Tibial nerve (tissue), 4 donors: ENCODE measurements around the gene ZNF286A. TPM values are rescaled to one million over a fixed set of nuclear protein-coding genes. Genes with fewer than 3 reads are reported as not detected.
"Not testable (repeated sequence)": the region's sequence is repeated elsewhere in the genome, so short reads cannot be mapped to it uniquely, and the experiment has no call there.

Experiments used
- DNase-seq, 2 donors: peaks; one replicate each; pipeline ENCODE4 v3.0.0-alpha.2; 2019; ENCODE audit warnings: low spot score in 2 of 2
- H3K27ac ChIP-seq, 4 donors: fragments of 200-600 bp; sonication (generic) in 3 of 4; one replicate each; pipeline ENCODE4 v1.5.1; 2017 to 2019; ENCODE audit warnings: mild to moderate bottlenecking in 1 of 4
- H3K27me3 ChIP-seq, 2 donors: fragments of 200-600 bp; sonication (generic) in 1 of 2; one replicate each; pipeline versions ENCODE4 v1.5.1 to v1.6.0; 2017 to 2019
- H3K36me3 ChIP-seq, 3 donors: fragments of 200-600 bp; sonication (generic); one replicate each; pipeline ENCODE4 v1.5.1; 2018 to 2019
- H3K4me1 ChIP-seq, 4 donors: fragments of 200-600 bp; sonication (generic) in 3 of 4; one replicate each; pipeline ENCODE4 v1.5.1; 2017 to 2019
- H3K4me3 ChIP-seq, 4 donors: fragments of 200-600 bp; sonication (generic) in 3 of 4; one replicate each; pipeline ENCODE4 v1.5.1; 2017 to 2019; ENCODE audit warnings: mild to moderate bottlenecking in 1 of 4, moderate library complexity in 1 of 4
- H3K9me3 ChIP-seq, 4 donors: fragments of 200-600 bp; sonication (generic) in 3 of 4; one replicate each; pipeline ENCODE4 v1.5.1; 2017 to 2019
- EP300 ChIP-seq, 2 donors: sonication (generic); formaldehyde crosslinking; IDR thresholded peaks; one replicate each; pipeline ENCODE4 v1.6.1; 2017; ENCODE audit warnings: antibody characterized with exemption in 2 of 2, mild to moderate bottlenecking in 1 of 2
- POLR2A ChIP-seq, 2 donors: fragments of 450-650 bp; IDR thresholded peaks; one replicate each; pipeline ENCODE4 v1.6.1; 2017; ENCODE audit warnings: antibody characterized with exemption in 2 of 2, mild to moderate bottlenecking in 2 of 2, moderate library complexity in 2 of 2
- WGBS, 2 donors: methylation state at CpG; one replicate each; pipeline ENCODE4 v1.1.5; 2018; 5-methylcytosine and 5-hydroxymethylcytosine counted together
- small RNA-seq: library from RNA; depleted of rRNA; stranded (forward); fragments of <200 nt; gene quantifications from one replicate; pipeline ENCODE3, GENCODE V24; 2016
- total RNA-seq, 4 donors: library from RNA; depleted of rRNA; stranded (reverse); fragments of >200 nt; gene quantifications; one replicate each; pipeline ENCODE4 v1.1.0, GENCODE V29; 2016
- TF ChIP-seq, protein P1 (sequence below), 5 experiments: fragments of 200-600 bp in 3 of 5; fragments of 450-650 bp in 2 of 5; sonication (generic) in 3 of 5; IDR thresholded peaks; one replicate each; pipeline ENCODE4 v1.5.1; 2016 to 2019; ENCODE audit warnings: antibody characterized with exemption in 5 of 5, mild to moderate bottlenecking in 3 of 5, moderate library complexity in 2 of 5

Gene ZNF286A
- total RNA-seq, 4 donors from 2014 or later = 7.5 to 47.7 (median 24.0) TPM

DNA sequence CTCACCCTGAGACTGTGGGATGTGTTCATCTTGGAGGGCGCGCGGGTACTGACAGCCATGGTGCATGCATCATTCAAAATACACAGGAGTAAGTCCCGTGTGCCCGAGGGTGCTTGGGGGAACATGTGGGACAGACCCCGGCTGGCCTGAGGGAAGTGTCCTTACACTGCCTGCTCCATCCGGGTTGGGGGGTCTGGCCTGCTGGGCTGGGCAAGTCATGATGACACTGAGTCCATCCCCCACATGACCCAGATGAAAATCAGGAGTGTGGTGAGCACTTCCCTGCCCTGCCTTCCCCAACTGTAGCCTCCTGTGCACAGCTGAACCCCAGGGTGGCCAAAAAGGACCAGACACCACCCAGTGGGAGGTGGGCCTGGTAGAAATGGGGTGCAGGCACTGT, 43.4 kb downstream of the ZNF286A start:
- Histone ChIP-seq H3K9me3 (no peaks in the 10 kb centered on the region), H3K27me3 (no peaks in the 10 kb centered on the region), H3K27ac (no peak overlapping the region), H3K4me1 (no peaks in the 10 kb centered on the region), H3K4me3 (no peak overlapping the region), H3K36me3 (no peaks in the 10 kb centered on the region)
- no peak for TF ChIP-seq EP300 (IDR thresholded peaks at IDR 0.05)
- TF ChIP-seq POLR2A (IDR thresholded peaks at IDR 0.05) = no peak
- TF ChIP-seq, protein P1, sequence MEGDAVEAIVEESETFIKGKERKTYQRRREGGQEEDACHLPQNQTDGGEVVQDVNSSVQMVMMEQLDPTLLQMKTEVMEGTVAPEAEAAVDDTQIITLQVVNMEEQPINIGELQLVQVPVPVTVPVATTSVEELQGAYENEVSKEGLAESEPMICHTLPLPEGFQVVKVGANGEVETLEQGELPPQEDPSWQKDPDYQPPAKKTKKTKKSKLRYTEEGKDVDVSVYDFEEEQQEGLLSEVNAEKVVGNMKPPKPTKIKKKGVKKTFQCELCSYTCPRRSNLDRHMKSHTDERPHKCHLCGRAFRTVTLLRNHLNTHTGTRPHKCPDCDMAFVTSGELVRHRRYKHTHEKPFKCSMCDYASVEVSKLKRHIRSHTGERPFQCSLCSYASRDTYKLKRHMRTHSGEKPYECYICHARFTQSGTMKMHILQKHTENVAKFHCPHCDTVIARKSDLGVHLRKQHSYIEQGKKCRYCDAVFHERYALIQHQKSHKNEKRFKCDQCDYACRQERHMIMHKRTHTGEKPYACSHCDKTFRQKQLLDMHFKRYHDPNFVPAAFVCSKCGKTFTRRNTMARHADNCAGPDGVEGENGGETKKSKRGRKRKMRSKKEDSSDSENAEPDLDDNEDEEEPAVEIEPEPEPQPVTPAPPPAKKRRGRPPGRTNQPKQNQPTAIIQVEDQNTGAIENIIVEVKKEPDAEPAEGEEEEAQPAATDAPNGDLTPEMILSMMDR (IDR thresholded peaks at IDR 0.05) = no peak
- no peak for DNase-seq
- WGBS, 2 donors = 97% methylated on average over 7 of the region's 7 CpGs

DNA sequence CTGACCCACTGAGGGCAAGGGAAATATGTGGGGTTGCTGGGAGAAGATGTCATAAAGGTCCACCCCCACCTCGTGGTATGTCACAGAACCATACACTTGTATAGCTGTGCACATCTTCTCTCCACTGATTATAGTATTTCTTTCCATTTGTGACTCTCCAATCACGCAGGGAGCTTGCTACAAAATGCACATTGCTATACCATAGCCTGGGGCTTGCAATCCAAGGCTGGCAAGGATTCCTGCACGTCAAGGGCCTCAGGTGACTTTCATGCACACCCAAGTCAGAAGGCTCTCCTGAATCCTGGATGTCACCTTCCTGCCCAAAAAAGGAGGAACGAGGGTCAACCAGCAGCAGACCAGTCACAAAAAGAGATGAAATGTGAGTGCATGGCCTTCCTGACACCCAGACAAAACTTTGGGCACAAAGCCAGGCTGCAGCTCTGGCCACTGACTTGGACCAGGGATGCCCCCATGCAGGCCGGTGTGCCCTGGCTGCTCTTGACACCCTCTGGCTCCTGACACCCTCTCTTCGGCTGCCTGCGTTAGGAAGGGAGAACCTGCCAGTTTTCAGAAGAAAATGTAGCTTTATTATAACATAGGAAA, 44.6 kb downstream of the ZNF286A start:
- Histone ChIP-seq H3K4me1 (no peaks in the 10 kb centered on the region), H3K27ac (no peak overlapping the region), H3K36me3 (no peaks in the 10 kb centered on the region), H3K4me3 (no peak overlapping the region), H3K9me3 (no peaks in the 10 kb centered on the region), H3K27me3 (no peaks in the 10 kb centered on the region)
- 62 to 64% methylated on average over 7 of the region's 7 CpGs for WGBS, 2 donors
- DNase-seq = no peak
- no peak for TF ChIP-seq EP300 (IDR thresholded peaks at IDR 0.05)
- no peak for TF ChIP-seq POLR2A (IDR thresholded peaks at IDR 0.05)
- TF ChIP-seq, protein P1 (IDR thresholded peaks at IDR 0.05) = no peak

GRCh38 chr17:15744885-15745284, 45.3 kb downstream of the ZNF286A start:
- WGBS, 2 donors = 38 to 51% methylated on average over 2 of the region's 2 CpGs
- Histone ChIP-seq H3K4me1 (no peaks in the 10 kb centered on the region), H3K9me3 (no peaks in the 10 kb centered on the region), H3K27me3 (no peaks in the 10 kb centered on the region), H3K27ac (no peak overlapping the region), H3K4me3 (no peak overlapping the region), H3K36me3 (no peaks in the 10 kb centered on the region)
- DNase-seq = no peak
- TF ChIP-seq EP300 (IDR thresholded peaks at IDR 0.05) (no peak), POLR2A (IDR thresholded peaks at IDR 0.05) (no peak)
- TF ChIP-seq, protein P1 (IDR thresholded peaks at IDR 0.05) = no peak

DNA sequence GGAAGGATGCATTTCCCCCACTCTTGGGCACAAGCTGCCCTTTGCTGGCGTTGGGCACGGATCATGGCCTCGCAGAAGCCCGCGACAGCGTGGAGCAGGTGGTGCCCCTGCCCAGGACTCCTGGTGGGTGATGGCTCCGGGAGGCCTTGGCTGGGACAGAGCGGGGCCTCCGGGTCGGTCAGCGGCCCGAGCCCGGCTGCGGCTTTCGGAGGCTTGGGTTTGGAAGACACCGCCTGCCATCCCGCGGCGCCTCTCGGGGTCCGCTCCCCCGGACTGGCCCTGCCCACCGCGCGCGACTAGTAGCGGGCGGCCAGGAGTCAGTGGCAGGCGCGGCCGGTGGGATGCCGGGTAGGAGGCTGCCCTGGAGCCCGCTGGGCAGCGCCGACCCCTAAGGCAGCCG, 49.9 kb downstream of the ZNF286A start:
- H3K9me3 ChIP-seq, H3K4me3 ChIP-seq, H3K27me3 ChIP-seq, DNase-seq, H3K36me3 ChIP-seq, H3K27ac ChIP-seq, H3K4me1 ChIP-seq: not testable (repeated sequence)
- 62% methylated on average over 3 of the region's 36 CpGs; no CpG with 5 or more reads in 1 of the 2 donors for WGBS, 2 donors

DNA sequence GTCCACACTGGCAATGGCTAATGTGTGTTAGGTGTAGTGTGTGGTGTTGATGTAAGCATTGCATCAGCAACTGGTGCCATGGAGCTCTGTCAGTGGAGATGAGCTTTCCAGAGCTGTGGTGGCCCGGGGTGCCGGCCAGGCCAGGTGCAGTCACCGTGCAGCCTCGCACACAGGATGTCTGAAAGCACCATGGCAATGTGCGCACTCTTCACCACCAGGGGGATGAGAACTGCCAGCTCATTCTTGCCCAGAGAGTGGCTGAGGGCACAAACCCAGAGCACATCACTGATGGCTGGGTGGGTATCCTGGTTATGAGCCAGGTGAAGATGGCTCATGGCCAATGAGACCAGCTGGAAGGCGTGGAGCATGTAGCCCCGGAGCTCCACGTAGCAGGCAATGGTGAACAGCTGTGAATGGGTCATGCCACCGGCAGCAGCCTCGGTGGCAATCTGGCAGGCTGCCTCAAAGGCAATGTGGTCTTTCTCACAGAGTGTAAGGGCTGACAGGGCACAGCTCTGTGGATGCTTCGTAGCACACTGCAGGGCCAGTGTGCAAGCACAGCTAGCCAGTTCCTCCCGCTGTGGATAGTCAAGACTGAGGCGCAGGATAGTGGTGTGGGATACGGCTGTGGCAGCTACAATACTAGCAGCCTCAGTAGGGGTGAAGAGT, 69.4 kb downstream of the ZNF286A start:
- H3K4me1 ChIP-seq, H3K4me3 ChIP-seq, H3K27me3 ChIP-seq, H3K9me3 ChIP-seq, H3K36me3 ChIP-seq, DNase-seq, H3K27ac ChIP-seq: not testable (repeated sequence)
- no CpG with 5 or more reads among the region's 14 CpGs for WGBS, 2 donors

Small RNA genes lying within 50 kb of the gene (small RNA-seq; reads per million reads assigned to genes)
- gene ZNF29P = not detected

Other genes starting within 250 kb of the ZNF286A start
- 10 to 100 TPM in 3 of 4 donors, 1 to 10 TPM in 1; 2.1 to 18.9 (median 12.4) TPM for gene CDRT4, start 232.1 kb upstream of the ZNF286A start, total RNA-seq
- gene TVP23C, start 136.3 kb upstream of the ZNF286A start, total RNA-seq = 10 to 100 TPM in 3 of 4 donors, 1 to 10 TPM in 1; 9.9 to 31.7 (median 22.9) TPM
- 1 to 10 TPM in 1 of 4 donors, under 1 TPM in 1, not detected in 2; 0.30 to 2.2 TPM for gene FBXW10B, start 80.0 kb upstream of the ZNF286A start, total RNA-seq
- 10 to 100 TPM; 10.8 to 26.3 (median 13.9) TPM for gene TRIM16, start 15.4 kb upstream of the ZNF286A start, total RNA-seq
- under 1 TPM in 1 of 4 donors, not detected in 3; 0.59 TPM for gene TBC1D26, start 32.5 kb downstream of the ZNF286A start, total RNA-seq
- 1 to 10 TPM in 2 of 4 donors, under 1 TPM in 1, not detected in 1; 0.59 to 3.6 (median 1.1) TPM for gene ADORA2B, start 245.4 kb downstream of the ZNF286A start, total RNA-seq